ENCODE data around the gene GPR39.

Gene GPR39

DNA sequence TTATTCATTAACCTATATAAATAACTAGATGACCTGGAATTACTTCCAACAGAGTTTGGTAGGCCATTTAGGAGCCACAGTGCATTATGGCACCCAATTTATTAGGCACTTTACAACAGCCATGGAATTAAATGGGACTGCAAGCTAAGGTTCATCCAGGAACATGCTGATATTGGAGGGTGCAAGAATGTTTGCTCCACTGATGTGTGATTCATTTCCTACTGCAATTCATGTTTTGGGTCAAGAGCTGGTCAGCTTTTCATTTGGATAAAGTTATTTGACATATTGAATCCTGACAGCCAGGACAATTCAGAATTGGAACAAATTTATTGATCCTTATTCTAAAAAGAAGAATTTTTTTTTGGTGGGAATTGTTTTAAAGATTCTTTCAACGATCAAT, 265.2 kb downstream of the GPR39 start:
- DNase-seq: no peak

DNA sequence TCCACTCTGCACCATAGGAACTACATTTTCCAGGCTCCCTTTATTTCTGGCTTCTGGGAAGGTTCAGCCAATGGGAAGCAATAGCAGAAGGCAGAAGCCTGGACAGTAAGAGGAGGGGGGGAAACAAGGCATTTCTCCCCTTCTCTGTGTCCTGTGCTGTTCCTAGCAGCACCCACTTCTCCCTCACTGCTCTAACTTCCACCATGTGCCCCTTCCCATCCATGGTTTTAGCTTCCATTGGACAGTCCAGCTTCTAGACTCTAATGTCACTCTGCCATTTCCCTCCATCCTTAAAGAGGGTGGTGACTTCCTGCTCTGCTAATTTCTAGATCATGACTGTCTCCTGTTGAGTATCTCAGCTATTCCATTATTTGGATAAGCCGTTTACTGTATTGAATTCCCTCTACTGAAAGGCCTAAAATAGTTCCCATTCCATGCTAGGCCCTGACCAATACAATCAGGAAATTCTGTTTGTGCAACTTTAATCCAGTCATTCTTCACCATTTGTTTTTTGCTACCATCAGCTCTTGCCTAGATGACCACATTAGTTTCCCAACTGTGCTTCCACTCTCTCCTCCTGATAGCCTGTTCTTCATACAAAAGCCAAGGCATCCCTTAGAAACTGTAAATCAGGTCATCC, 274.2 kb downstream of the GPR39 start:
- no peak for DNase-seq

- no peak for DNase-seq
Observed at GRCh38 chr2:132691556-132691955, 275.0 kb downstream of the GPR39 start.

DNA sequence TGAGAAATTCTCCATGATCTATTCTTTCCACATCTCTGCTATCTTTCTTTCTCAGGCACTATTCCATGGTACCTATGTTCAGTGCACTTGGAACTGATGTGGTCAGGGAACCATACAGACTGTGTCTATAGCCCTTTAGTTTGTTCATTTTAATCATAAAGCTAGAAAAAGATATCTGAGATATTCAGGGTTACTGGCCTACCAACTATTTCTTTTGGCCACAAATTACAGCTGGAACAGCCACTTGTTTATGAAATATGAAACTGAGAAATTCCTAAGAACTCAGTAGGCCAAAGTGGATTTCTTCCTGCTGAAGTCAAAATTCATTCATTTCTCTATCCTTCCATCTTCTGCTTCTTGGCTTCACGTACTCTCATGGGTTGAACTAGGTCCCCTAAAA, 276.2 kb downstream of the GPR39 start:
- DNase-seq: no peak

Data from activated CD8-positive, alpha-beta memory T cell treated with anti-CD3 and anti-CD28 coated beads, Interleukin-2, amount 50 U/mL, for 48 hours (primary cell).